Panc1 (cell line): ENCODE measurements around the gene TBC1D3I. TPM values are rescaled to one million over a fixed set of nuclear protein-coding genes. Genes with fewer than 3 reads are reported as not detected.
"Not testable (repeated sequence)": the region's sequence is repeated elsewhere in the genome, so short reads cannot be mapped to it uniquely, and the experiment has no call there.

Source experiments
- ATAC-seq: fragments of 200-7000 bp; cut with Tn5 transposase; 2 replicates; pipeline ENCODE4 v1.9.1; 2020; ENCODE audit warnings: mild to moderate bottlenecking, moderate library complexity
- Bru-seq: library from RNA; stranded (reverse); fragments of 400-500 nt; gene quantifications from one replicate; lab custom pipeline; 2021; lab: Mats Ljungman, UMichigan
- BruChase-seq, 2 experiments: library from RNA; stranded (reverse); fragments of 400-500 nt; gene quantifications; one replicate each; lab custom pipeline; 2021; lab: Mats Ljungman, UMichigan
- BruUV-seq: library from RNA; stranded (reverse); fragments of 400-500 nt; replicated peaks from 2 replicates; lab custom pipeline; 2021; lab: Mats Ljungman, UMichigan
- CTCF ChIA-PET: fragments of 300-600 bp; sonication (Branson Sonifier 250); formaldehyde crosslinking; loops from one replicate; lab custom pipeline; 2022; ENCODE audit warnings: antibody characterized with exemption; lab: Charles Lee
- POLR2A ChIA-PET: fragments of 300-600 bp; sonication (Branson Sonifier 250); formaldehyde crosslinking; loops from one replicate; lab custom pipeline; 2022; ENCODE audit warnings: antibody characterized with exemption; lab: Charles Lee
- DNase-seq: peaks from one replicate; pipeline ENCODE4 v3.0.0-alpha.2; 2010; ENCODE audit warnings: low read depth, low spot score
- H3K27ac ChIP-seq: 2 replicates; pipeline ENCODE4 v1.5.1; 2011; ENCODE audit warnings: mild to moderate bottlenecking, low read length, inconsistent platforms
- H3K27me3 ChIP-seq: fragments of 200-500 bp; sonication (Bioruptor generic); 2 replicates; pipeline ENCODE4 v1.6.0; 2014; ENCODE audit warnings: low read length, inconsistent platforms; ENCODE audit not compliant: control insufficient read depth, insufficient read depth
- H3K36me3 ChIP-seq: fragments of 200-500 bp; sonication (Bioruptor generic); 2 replicates; pipeline ENCODE4 v1.5.1; 2014; ENCODE audit warnings: inconsistent platforms, mild to moderate bottlenecking, low read length, moderate library complexity; ENCODE audit not compliant: control insufficient read depth, insufficient read depth
- H3K4me1 ChIP-seq: 2 replicates; pipeline ENCODE4 v1.5.1; 2011; ENCODE audit warnings: inconsistent platforms, mild to moderate bottlenecking, low read length, moderate library complexity; ENCODE audit not compliant: control insufficient read depth, insufficient read depth
- H3K4me3 ChIP-seq, 2 experiments: 2 replicates each; pipeline ENCODE4 v1.5.1; 2011 to 2012; ENCODE audit warnings: low read depth in 2 of 2, low read length in 2 of 2, mild to moderate bottlenecking in 2 of 2, inconsistent platforms in 1 of 2, moderate library complexity in 1 of 2
- H3K9me3 ChIP-seq: fragments of 200-500 bp; sonication (Bioruptor generic); 2 replicates; pipeline ENCODE4 v1.5.1; 2014; ENCODE audit warnings: low read depth, mild to moderate bottlenecking, inconsistent platforms, low read length, moderate library complexity; ENCODE audit not compliant: control insufficient read depth, insufficient read depth
- in situ Hi-C: cut with HindIII; loops from 2 replicates; pipeline ENCODE4 v1.10.0; 2016; ENCODE audit warnings: low sequenced_read_pairs, low pct_unique_long_range_greater_than_20kb
- intact Hi-C: fragments of 100-400 bp; cut with micrococcal nuclease; formaldehyde crosslinking; loops from one replicate; pipeline ENCODE4 v1.10.0; 2022; ENCODE audit not compliant: unreplicated experiment
- long read RNA-seq: library from polyadenylated mRNA; unstranded; transcript quantifications from one replicate; pipeline ENCODE4 v2.0.0, GENCODE V29; 2021; ENCODE audit not compliant: unreplicated experiment
- polyA plus RNA-seq: library from polyadenylated mRNA; unstranded; fragments of >200 nt; gene quantifications from one replicate; pipeline ENCODE4 v1.2.1, GENCODE V29; 2012; ENCODE audit warnings: missing spikeins; ENCODE audit not compliant: insufficient read length
- total RNA-seq: library from RNA; stranded (reverse); gene quantifications from one replicate; pipeline ENCODE4 v1.2.1, GENCODE V29; 2021; ENCODE audit not compliant: unreplicated experiment

The TBC1D3I gene
- total RNA-seq (0.54 TPM), Bru-seq, nascent RNA (not detected), BruChase-seq, experiment 1, labeled RNA remaining after a 2-hour chase (percentile 7 among the genes with signal in this experiment), BruChase-seq, experiment 2, labeled RNA remaining after a 6-hour chase (percentile 8 among the genes with signal in this experiment)
- 1.9 TPM for polyA plus RNA-seq
- long read RNA-seq = 0 reads

GRCh38 chr17:36264470-36264869 is at the start of gene TBC1D3I:
Gene TBC1D3I (minus strand): TSS chr17:36264570. CDS start chr17:36262985, 1,585 bp downstream.
- intact Hi-C loops, POLR2A ChIA-PET, in situ Hi-C loops: not testable (repeated sequence)

GRCh38 chr17:36295161-36295560 is 30.8 kb upstream of the TBC1D3I start:
- in situ Hi-C loops, BruUV-seq, intact Hi-C loops, H3K4me1 ChIP-seq, H3K27ac ChIP-seq, H3K36me3 ChIP-seq, ATAC-seq, CTCF ChIA-PET, POLR2A ChIA-PET, H3K27me3 ChIP-seq, H3K9me3 ChIP-seq, DNase-seq, H3K4me3 ChIP-seq: not testable (repeated sequence)

More at GRCh38 chr17:36264470-36264869, at the start of gene TBC1D3I:
- BruUV-seq, CTCF ChIA-PET, H3K9me3 ChIP-seq, ATAC-seq, DNase-seq, H3K4me1 ChIP-seq, H3K27me3 ChIP-seq, H3K27ac ChIP-seq, H3K36me3 ChIP-seq, H3K4me3 ChIP-seq: not testable (repeated sequence)

- H3K9me3 ChIP-seq, ATAC-seq, BruUV-seq, POLR2A ChIA-PET, H3K27ac ChIP-seq, intact Hi-C loops, DNase-seq, H3K27me3 ChIP-seq, H3K36me3 ChIP-seq, H3K4me1 ChIP-seq, in situ Hi-C loops, H3K4me3 ChIP-seq, CTCF ChIA-PET: not testable (repeated sequence)
These were observed 25.7 kb upstream of the TBC1D3I start for GRCh38 chr17:36289965-36290612.

GRCh38 chr17:36284219-36284618 is 19.8 kb upstream of the TBC1D3I start:
- H3K27me3 ChIP-seq, in situ Hi-C loops, H3K4me3 ChIP-seq, H3K4me1 ChIP-seq, CTCF ChIA-PET, H3K36me3 ChIP-seq, H3K27ac ChIP-seq, intact Hi-C loops, BruUV-seq, DNase-seq, POLR2A ChIA-PET, H3K9me3 ChIP-seq, ATAC-seq: not testable (repeated sequence)

GRCh38 chr17:36283256-36283655 is 18.9 kb upstream of the TBC1D3I start:
- H3K9me3 ChIP-seq, H3K27me3 ChIP-seq, H3K4me3 ChIP-seq, in situ Hi-C loops, H3K36me3 ChIP-seq, intact Hi-C loops, DNase-seq, H3K27ac ChIP-seq, H3K4me1 ChIP-seq, CTCF ChIA-PET, BruUV-seq, POLR2A ChIA-PET: not testable (repeated sequence)
- ATAC-seq = peak; percentile 83

GRCh38 chr17:36242046-36242445 is 22.3 kb downstream of the TBC1D3I start:
- CTCF ChIA-PET = not testable (repeated sequence)

More at GRCh38 chr17:36242046-36242445, 22.3 kb downstream of the TBC1D3I start:
- H3K4me1 ChIP-seq, in situ Hi-C loops, POLR2A ChIA-PET, BruUV-seq, intact Hi-C loops, H3K27me3 ChIP-seq, DNase-seq, H3K27ac ChIP-seq, H3K9me3 ChIP-seq, H3K36me3 ChIP-seq, ATAC-seq, H3K4me3 ChIP-seq: not testable (repeated sequence)
